RWPE1 (cell line): ENCODE measurements around the gene SEL1L2.

ENCODE experiments used
- CTCF ChIA-PET: fragments of 350-600 bp; sonication (Branson Sonifier 250); formaldehyde crosslinking; extraction: SDS; loops from one replicate; lab custom pipeline; 2021; lab: Yijun Ruan, JAX
- POLR2A ChIA-PET: fragments of 400-600 bp; formaldehyde crosslinking; extraction: SDS; loops from one replicate; lab custom pipeline; 2020; ENCODE audit warnings: antibody characterized with exemption; ENCODE audit not compliant: low non-redundant PET; lab: Yijun Ruan, JAX
- DNase-seq: peaks from one replicate; pipeline ENCODE4 v3.0.0; 2012; ENCODE audit warnings: low spot score
- H3K27ac ChIP-seq: fragments of 450-650 bp; 2 replicates; pipeline ENCODE4 v1.5.1; 2017
- TF ChIP-seq, protein P1 (sequence below): fragments of 450-650 bp; conservative IDR thresholded peaks from 2 replicates; pipeline ENCODE4 v1.5.1; 2017; ENCODE audit warnings: low read depth, mild to moderate bottlenecking

The SEL1L2 gene

GRCh38 chr20:13844296-13844695 lies 146.1 kb downstream of the SEL1L2 start:
- TF ChIP-seq, protein P1, sequence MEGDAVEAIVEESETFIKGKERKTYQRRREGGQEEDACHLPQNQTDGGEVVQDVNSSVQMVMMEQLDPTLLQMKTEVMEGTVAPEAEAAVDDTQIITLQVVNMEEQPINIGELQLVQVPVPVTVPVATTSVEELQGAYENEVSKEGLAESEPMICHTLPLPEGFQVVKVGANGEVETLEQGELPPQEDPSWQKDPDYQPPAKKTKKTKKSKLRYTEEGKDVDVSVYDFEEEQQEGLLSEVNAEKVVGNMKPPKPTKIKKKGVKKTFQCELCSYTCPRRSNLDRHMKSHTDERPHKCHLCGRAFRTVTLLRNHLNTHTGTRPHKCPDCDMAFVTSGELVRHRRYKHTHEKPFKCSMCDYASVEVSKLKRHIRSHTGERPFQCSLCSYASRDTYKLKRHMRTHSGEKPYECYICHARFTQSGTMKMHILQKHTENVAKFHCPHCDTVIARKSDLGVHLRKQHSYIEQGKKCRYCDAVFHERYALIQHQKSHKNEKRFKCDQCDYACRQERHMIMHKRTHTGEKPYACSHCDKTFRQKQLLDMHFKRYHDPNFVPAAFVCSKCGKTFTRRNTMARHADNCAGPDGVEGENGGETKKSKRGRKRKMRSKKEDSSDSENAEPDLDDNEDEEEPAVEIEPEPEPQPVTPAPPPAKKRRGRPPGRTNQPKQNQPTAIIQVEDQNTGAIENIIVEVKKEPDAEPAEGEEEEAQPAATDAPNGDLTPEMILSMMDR: no peak
- CTCF ChIA-PET: interaction anchor here (0.6 to 0.7 kb wide), 3 partner anchors 13 to 1137 kb away, joined by 3 to 5 read pairs (median 3); no protein-coding TSS in a partner anchor
- DNase-seq: no peak
- H3K27ac ChIP-seq: no peak overlapping the region
- POLR2A ChIA-PET: interaction anchor here (0.6 kb wide), 1 partner anchor 450 kb away, joined by 3 read pairs; no protein-coding TSS in a partner anchor

DNA sequence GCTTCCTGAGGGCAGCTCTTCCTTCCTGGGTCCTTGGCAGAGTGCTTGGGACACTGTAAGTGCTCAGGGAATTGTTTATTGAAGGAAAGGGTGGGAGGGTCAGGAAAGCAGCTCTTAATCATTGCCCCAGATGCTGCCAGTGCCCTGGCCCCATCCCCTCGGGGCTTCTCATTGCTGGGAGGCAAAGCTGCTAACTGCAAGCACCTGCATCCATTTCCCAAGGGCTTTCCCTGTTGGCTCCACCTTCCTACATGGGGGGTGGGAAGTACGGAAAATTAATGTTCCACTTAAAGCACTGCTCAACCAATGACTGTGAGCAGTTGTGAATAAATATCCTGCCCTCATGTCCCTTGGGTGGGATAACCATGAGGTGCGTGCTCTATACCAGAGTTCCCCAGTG lies 149.2 kb downstream of the SEL1L2 start:
- no peak overlapping the region for H3K27ac ChIP-seq
- no peak for DNase-seq
- TF ChIP-seq, protein P1: no peak
- ChIA-PET POLR2A (no interaction called here), CTCF (interaction anchor here (0.5 kb wide), 1 partner anchor 175 kb away, joined by 3 read pairs; no protein-coding TSS in a partner anchor)

- no peak for DNase-seq
- TF ChIP-seq, protein P1: no peak
- CTCF ChIA-PET: interaction anchor here (0.6 kb wide), 1 partner anchor 749 kb away, joined by 3 read pairs; no protein-coding TSS in a partner anchor
- no peak overlapping the region for H3K27ac ChIP-seq
- POLR2A ChIA-PET: no interaction called here
Observed at GRCh38 chr20:13840093-13840465, 150.3 kb downstream of the SEL1L2 start.

DNA sequence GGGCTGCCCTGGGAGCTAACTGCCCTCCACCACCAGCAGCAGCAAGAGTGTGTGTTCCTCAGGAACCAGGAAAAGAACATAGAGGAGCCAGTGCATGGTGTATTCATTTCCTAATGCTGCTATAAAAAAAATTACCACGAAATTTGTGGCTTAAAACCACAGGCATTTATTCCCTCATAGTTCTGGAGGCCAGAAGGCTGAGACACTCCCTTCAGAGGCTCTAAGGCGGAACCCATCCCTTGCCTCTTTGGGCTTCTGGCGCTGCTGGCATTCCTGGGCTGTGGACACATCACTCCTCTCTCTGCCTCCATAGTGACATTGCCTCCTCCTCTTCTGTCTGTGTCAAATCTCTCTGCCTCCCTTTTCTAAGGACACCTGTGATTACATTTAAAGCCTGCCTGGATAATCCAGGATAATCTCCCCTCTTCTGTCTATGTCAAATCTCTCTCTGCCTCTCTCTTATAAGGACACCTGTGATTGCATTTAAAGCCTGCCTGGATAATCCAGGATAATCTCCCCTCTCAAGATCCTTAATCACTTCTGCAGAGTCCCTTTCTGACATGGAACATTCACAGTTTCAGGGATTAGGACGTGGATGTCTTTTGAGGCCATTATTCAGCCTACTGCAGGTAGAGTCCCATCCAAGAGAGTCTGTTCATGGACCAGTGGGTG lies 150.9 kb downstream of the SEL1L2 start:
- no peak overlapping the region for H3K27ac ChIP-seq
- POLR2A ChIA-PET: no interaction called here
- TF ChIP-seq, protein P1: no peak
- DNase-seq: no peak
- CTCF ChIA-PET: interaction anchor here (0.6 kb wide), 1 partner anchor 749 kb away, joined by 3 read pairs; no protein-coding TSS in a partner anchor

DNA sequence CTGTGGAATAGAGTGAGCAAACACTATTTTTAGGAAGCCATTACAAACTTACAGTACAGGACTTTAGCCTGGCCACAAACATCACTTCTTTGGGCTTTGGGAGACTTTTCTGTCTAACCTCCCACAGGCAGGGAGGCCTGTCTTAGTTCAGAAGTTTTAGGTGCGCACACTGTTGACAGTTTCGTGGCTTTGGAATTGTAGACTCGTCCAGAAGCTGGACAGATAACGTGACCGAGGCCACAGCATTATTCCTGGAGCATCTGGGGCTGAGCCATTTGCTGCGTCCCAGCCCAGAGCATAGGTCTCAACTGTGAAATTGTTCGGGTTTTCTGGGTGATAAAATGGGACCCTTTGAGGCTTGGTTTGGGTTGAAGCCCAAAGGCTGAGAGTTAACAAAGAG lies 151.8 kb downstream of the SEL1L2 start:
- no peak overlapping the region for H3K27ac ChIP-seq
- ChIA-PET POLR2A (no interaction called here), CTCF (no interaction called here)
- TF ChIP-seq, protein P1: no peak
- no peak for DNase-seq

GRCh38 chr20:13831476-13831875 lies 158.9 kb downstream of the SEL1L2 start:
- no peak overlapping the region for H3K27ac ChIP-seq
- ChIA-PET POLR2A (no interaction called here), CTCF (interaction anchor here (0.7 kb wide), 1 partner anchor 108 kb away, joined by 3 read pairs; no protein-coding TSS in a partner anchor)
- no peak for DNase-seq
- TF ChIP-seq, protein P1: no peak
